HCT116 (cell line): ENCODE measurements around the gene SLC16A10. TPM values are rescaled to one million over a fixed set of nuclear protein-coding genes. Genes with fewer than 3 reads are reported as not detected.

ENCODE experiments used
- ATAC-seq: fragments of 200-7000 bp; cut with Tn5 transposase; 2 replicates; pipeline ENCODE4 v1.9.1; 2020; ENCODE audit warnings: mild to moderate bottlenecking, moderate library complexity
- BruUV-seq: library from RNA; stranded (reverse); fragments of 400-500 nt; replicated peaks from 2 replicates; lab custom pipeline; 2021; lab: Mats Ljungman, UMichigan
- CTCF ChIA-PET: fragments of 300-600 bp; sonication (Branson Sonifier 250); formaldehyde crosslinking; loops from one replicate; lab custom pipeline; 2021; ENCODE audit warnings: antibody characterized with exemption; lab: Charles Lee
- POLR2A ChIA-PET: fragments of 300-600, 350-600 bp; sonication (Branson Sonifier 250); formaldehyde crosslinking; loops from one replicate; lab custom pipeline; 2021; ENCODE audit warnings: antibody characterized with exemption; lab: Charles Lee
- RAD21 ChIA-PET, 2 experiments: fragments of 300-600 bp; sonication (Branson Sonifier 250); formaldehyde crosslinking; loops; one replicate each; lab custom pipeline; 2023; ENCODE audit warnings: low total read pairs in 2 of 2; ENCODE audit not compliant: uncharacterized antibody in 2 of 2, unreplicated experiment in 2 of 2, low non-redundant PET in 1 of 2; lab: Charles Lee
- DNase-seq: peaks from one replicate; pipeline ENCODE4 v3.0.0-alpha.2; 2010; ENCODE audit warnings: low read depth, low spot score
- H2AFZ ChIP-seq: fragments of 200-600 bp; shearing (Covaris generic), sonication (generic); 2 replicates; pipeline ENCODE4 v1.6.1; 2017; ENCODE audit warnings: low read depth, mixed run types, mixed read lengths, antibody characterized with exemption, low read length; ENCODE audit not compliant: poor library complexity, severe bottlenecking
- H3K27ac ChIP-seq: 2 replicates; pipeline ENCODE4 v1.5.1; 2012; ENCODE audit warnings: low read depth, low read length
- H3K27me3 ChIP-seq: fragments of 200-600 bp; sonication (generic); 2 replicates; pipeline ENCODE4 v1.6.1; 2016; ENCODE audit warnings: mixed run types, low read length, mixed read lengths; ENCODE audit not compliant: insufficient read depth
- H3K36me3 ChIP-seq, 2 experiments: fragments of 200-500 bp in 1 of 2; fragments of 200-600 bp in 1 of 2; sonication (Bioruptor generic) in 1 of 2; sonication (generic) in 1 of 2; 2 replicates each; pipeline versions ENCODE4 v1.5.1 to v1.6.1; 2014 to 2016; ENCODE audit warnings: low read length in 2 of 2, inconsistent platforms in 1 of 2, mixed read lengths in 1 of 2, mixed run types in 1 of 2; ENCODE audit not compliant: insufficient read depth in 2 of 2, control insufficient read depth in 1 of 2
- H3K4me1 ChIP-seq, 2 experiments: fragments of 200-600 bp in 1 of 2; sonication (generic) in 1 of 2; 2 replicates each; pipeline versions ENCODE4 v1.5.1 to v1.6.1; 2012 to 2017; ENCODE audit warnings: low read length in 2 of 2, inconsistent platforms in 1 of 2, mild to moderate bottlenecking in 1 of 2, mixed read lengths in 1 of 2, mixed run types in 1 of 2, moderate library complexity in 1 of 2; ENCODE audit not compliant: insufficient read depth in 2 of 2, control insufficient read depth in 1 of 2
- H3K4me2 ChIP-seq: fragments of 200-600 bp; sonication (generic); 2 replicates; pipeline ENCODE4 v1.6.1; 2017; ENCODE audit warnings: mixed run types, low read length, mixed read lengths
- H3K4me3 ChIP-seq, 2 experiments: fragments of 200-600 bp in 1 of 2; sonication (generic) in 1 of 2; replicated peaks in 1 of 2; 2 replicates each; pipeline ENCODE4 v1.5.1; 2011 to 2016; ENCODE audit warnings: low read length in 2 of 2, control low read depth in 1 of 2, low read depth in 1 of 2, mild to moderate bottlenecking in 1 of 2, mixed read lengths in 1 of 2, mixed run types in 1 of 2
- H3K79me2 ChIP-seq: fragments of 200-600 bp; sonication (generic); 2 replicates; pipeline ENCODE4 v1.6.1; 2017; ENCODE audit warnings: mild to moderate bottlenecking, mixed run types, low read length, moderate library complexity, mixed read lengths; ENCODE audit not compliant: insufficient read depth
- H3K9ac ChIP-seq: fragments of 200-600 bp; sonication (generic); 2 replicates; pipeline ENCODE4 v1.6.1; 2016; ENCODE audit warnings: low read length, mixed read lengths
- H3K9me2 ChIP-seq: fragments of 200-600 bp; sonication (generic), shearing (Covaris generic); 2 replicates; pipeline ENCODE4 v1.6.1; 2017; ENCODE audit warnings: mixed run types, mild to moderate bottlenecking, moderate library complexity; ENCODE audit not compliant: insufficient read depth
- H3K9me3 ChIP-seq, 2 experiments: fragments of 200-500 bp in 1 of 2; fragments of 200-600 bp in 1 of 2; sonication (Bioruptor generic) in 1 of 2; sonication (generic) in 1 of 2; 2 replicates each; pipeline ENCODE4 v1.6.1; 2014 to 2017; ENCODE audit warnings: low read length in 2 of 2, mixed read lengths in 2 of 2, inconsistent platforms in 1 of 2, low read depth in 1 of 2, mild to moderate bottlenecking in 1 of 2, mixed run types in 1 of 2, moderate library complexity in 1 of 2; ENCODE audit not compliant: control insufficient read depth in 1 of 2, insufficient read depth in 1 of 2
- H4K20me1 ChIP-seq: fragments of 200-600 bp; sonication (generic), shearing (Covaris generic); 2 replicates; pipeline ENCODE4 v1.6.1; 2017; ENCODE audit warnings: mixed run types, mild to moderate bottlenecking, moderate library complexity; ENCODE audit not compliant: insufficient read depth
- EGR1 ChIP-seq: IDR thresholded peaks from 2 replicates; pipeline ENCODE4 v1.6.1; 2012; ENCODE audit warnings: low read depth
- EZH2 ChIP-seq: fragments of 200-600 bp; sonication (generic); IDR thresholded peaks from 2 replicates; pipeline ENCODE4 v1.6.1; 2017; ENCODE audit warnings: antibody characterized with exemption, mixed run types
- FOSL1 ChIP-seq: IDR thresholded peaks from 2 replicates; pipeline ENCODE4 v1.6.1; 2012; ENCODE audit warnings: low read depth
- MAX ChIP-seq: IDR thresholded peaks from 2 replicates; pipeline ENCODE4 v1.6.1; 2012
- RAD21 ChIP-seq: IDR thresholded peaks from 2 replicates; pipeline ENCODE4 v1.6.1; 2012; ENCODE audit warnings: low read depth, mild to moderate bottlenecking
- SIN3A ChIP-seq: IDR thresholded peaks from 2 replicates; pipeline ENCODE4 v1.6.1; 2012; ENCODE audit warnings: low read depth
- TCF7L2 ChIP-seq: IDR thresholded peaks from 2 replicates; pipeline ENCODE4 v1.7.0; 2011; ENCODE audit warnings: borderline replicate concordance, inconsistent platforms; ENCODE audit not compliant: insufficient read depth, insufficient read length; ENCODE audit errors: extremely low read depth
- intact Hi-C: fragments of 100-400 bp; cut with micrococcal nuclease; formaldehyde crosslinking; loops from 2 replicates; pipeline ENCODE4 v1.10.0; 2022
- total RNA-seq: library from RNA; stranded (reverse); gene quantifications from one replicate; pipeline ENCODE4 v1.2.1, GENCODE V29; 2021; ENCODE audit not compliant: unreplicated experiment
- TF ChIP-seq, protein P1 (sequence below): IDR thresholded peaks from 2 replicates; pipeline ENCODE4 v1.6.1; 2012; ENCODE audit warnings: low read depth

Gene SLC16A10
- total RNA-seq, 1 experiment from 2014 or later = 8.3 TPM

GRCh38 chr6:111270121-111270520, 182.8 kb downstream of the SLC16A10 start:
- no peak for ATAC-seq
- DNase-seq = no peak
- no TSS peak for BruUV-seq

More at GRCh38 chr6:111270121-111270520, 182.8 kb downstream of the SLC16A10 start:
- no peak overlapping the region for H3K27ac ChIP-seq
- H4K20me1 ChIP-seq = no peaks in the 10 kb centered on the region
- no peak for TF ChIP-seq SIN3A
- TF ChIP-seq EZH2 = no peak
- no peak for TF ChIP-seq EGR1
- TF ChIP-seq RAD21 = no peak
- TF ChIP-seq, protein P1, sequence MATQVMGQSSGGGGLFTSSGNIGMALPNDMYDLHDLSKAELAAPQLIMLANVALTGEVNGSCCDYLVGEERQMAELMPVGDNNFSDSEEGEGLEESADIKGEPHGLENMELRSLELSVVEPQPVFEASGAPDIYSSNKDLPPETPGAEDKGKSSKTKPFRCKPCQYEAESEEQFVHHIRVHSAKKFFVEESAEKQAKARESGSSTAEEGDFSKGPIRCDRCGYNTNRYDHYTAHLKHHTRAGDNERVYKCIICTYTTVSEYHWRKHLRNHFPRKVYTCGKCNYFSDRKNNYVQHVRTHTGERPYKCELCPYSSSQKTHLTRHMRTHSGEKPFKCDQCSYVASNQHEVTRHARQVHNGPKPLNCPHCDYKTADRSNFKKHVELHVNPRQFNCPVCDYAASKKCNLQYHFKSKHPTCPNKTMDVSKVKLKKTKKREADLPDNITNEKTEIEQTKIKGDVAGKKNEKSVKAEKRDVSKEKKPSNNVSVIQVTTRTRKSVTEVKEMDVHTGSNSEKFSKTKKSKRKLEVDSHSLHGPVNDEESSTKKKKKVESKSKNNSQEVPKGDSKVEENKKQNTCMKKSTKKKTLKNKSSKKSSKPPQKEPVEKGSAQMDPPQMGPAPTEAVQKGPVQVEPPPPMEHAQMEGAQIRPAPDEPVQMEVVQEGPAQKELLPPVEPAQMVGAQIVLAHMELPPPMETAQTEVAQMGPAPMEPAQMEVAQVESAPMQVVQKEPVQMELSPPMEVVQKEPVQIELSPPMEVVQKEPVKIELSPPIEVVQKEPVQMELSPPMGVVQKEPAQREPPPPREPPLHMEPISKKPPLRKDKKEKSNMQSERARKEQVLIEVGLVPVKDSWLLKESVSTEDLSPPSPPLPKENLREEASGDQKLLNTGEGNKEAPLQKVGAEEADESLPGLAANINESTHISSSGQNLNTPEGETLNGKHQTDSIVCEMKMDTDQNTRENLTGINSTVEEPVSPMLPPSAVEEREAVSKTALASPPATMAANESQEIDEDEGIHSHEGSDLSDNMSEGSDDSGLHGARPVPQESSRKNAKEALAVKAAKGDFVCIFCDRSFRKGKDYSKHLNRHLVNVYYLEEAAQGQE = no peak
- TF ChIP-seq FOSL1 = no peak
- TF ChIP-seq MAX = no peak
- TF ChIP-seq TCF7L2 = no peak
- CTCF ChIA-PET = no interaction called here
- no peak overlapping the region for H3K4me2 ChIP-seq
- H3K9ac ChIP-seq = no peak overlapping the region
- no peaks in the 10 kb centered on the region for H3K4me1 ChIP-seq
- no peak overlapping the region for H2AFZ ChIP-seq
- H3K9me2 ChIP-seq = no peaks in the 10 kb centered on the region
- intact Hi-C loops = no loop called here
- RAD21 ChIA-PET = no interaction called here
- peaks cover 14 to 16% of the 10 kb centered on the region in 2 experiments for H3K36me3 ChIP-seq
- peaks cover 0 to 7% of the 10 kb centered on the region in 2 experiments; a peak in 2 of 4 replicates for H3K9me3 ChIP-seq
- peaks cover 3% of the 10 kb centered on the region; the same call in 1 of the 2 replicates for H3K79me2 ChIP-seq
- no peak overlapping the region for H3K4me3 ChIP-seq
- POLR2A ChIA-PET = no interaction called here
- H3K27me3 ChIP-seq = no peaks in the 10 kb centered on the region
